Liver (tissue), 9 donors: Measurements from ENCODE around the gene MYO7A. TPM values are rescaled to one million over a fixed set of nuclear protein-coding genes. Genes with fewer than 3 reads are reported as not detected.

Experiments
- DNase-seq: peaks from one replicate; pipeline ENCODE4 v3.0.0-alpha.2; 2017; ENCODE audit warnings: low spot score
- H3K27ac ChIP-seq, 2 donors: one replicate each; pipeline ENCODE4 v1.7.0; 2013; ENCODE audit warnings: inconsistent platforms in 2 of 2, low read length in 2 of 2, control low read depth in 1 of 2, low read depth in 1 of 2, mild to moderate bottlenecking in 1 of 2
- H3K27me3 ChIP-seq, 4 donors: one replicate each; pipeline versions ENCODE4 v1.6.1 to v1.7.0; 2013; ENCODE audit warnings: low read length in 3 of 4, inconsistent platforms in 1 of 4, mild to moderate bottlenecking in 1 of 4, moderate library complexity in 1 of 4; ENCODE audit not compliant: control insufficient read depth in 4 of 4, insufficient read depth in 4 of 4
- H3K36me3 ChIP-seq, 4 donors: one replicate each; pipeline versions ENCODE4 v1.6.1 to v1.7.0; 2013; ENCODE audit warnings: low read length in 3 of 4, mild to moderate bottlenecking in 3 of 4, low read depth in 1 of 4, moderate library complexity in 1 of 4; ENCODE audit not compliant: control insufficient read depth in 4 of 4, insufficient read depth in 3 of 4
- H3K4me1 ChIP-seq, 4 donors: one replicate each; pipeline versions ENCODE4 v1.6.1 to v1.7.0; 2013; ENCODE audit warnings: low read length in 3 of 4, mild to moderate bottlenecking in 3 of 4, moderate library complexity in 1 of 4; ENCODE audit not compliant: control insufficient read depth in 4 of 4, insufficient read depth in 4 of 4
- H3K4me3 ChIP-seq, 3 donors: one replicate each; pipeline versions ENCODE4 v1.6.1 to v1.7.0; 2013; ENCODE audit warnings: low read length in 3 of 3, control low read depth in 1 of 3, low read depth in 1 of 3, mild to moderate bottlenecking in 1 of 3
- H3K9ac ChIP-seq, 2 donors: one replicate each; pipeline ENCODE4 v1.7.0; 2013; ENCODE audit warnings: low read length in 2 of 2, mild to moderate bottlenecking in 2 of 2, moderate library complexity in 2 of 2, control low read depth in 1 of 2, low read depth in 1 of 2
- H3K9me3 ChIP-seq, 4 donors: one replicate each; pipeline versions ENCODE4 v1.6.1 to v1.7.0; 2013; ENCODE audit warnings: low read length in 3 of 4; ENCODE audit not compliant: control insufficient read depth in 4 of 4
- EGR1 ChIP-seq, 2 donors: IDR thresholded peaks; 2 replicates each; pipeline ENCODE4 v1.6.1; 2016 to 2018; ENCODE audit warnings: antibody characterized with exemption in 2 of 2, low read depth in 2 of 2
- FOXA2 ChIP-seq: IDR thresholded peaks from 2 replicates; pipeline ENCODE4 v1.6.1; 2016; ENCODE audit warnings: antibody characterized with exemption
- GABPA ChIP-seq, 2 donors: IDR thresholded peaks in 1 of 2; conservative IDR thresholded peaks in 1 of 2; 2 replicates each; pipeline ENCODE4 v1.6.1; 2016; ENCODE audit warnings: antibody characterized with exemption in 2 of 2, mild to moderate bottlenecking in 1 of 2, moderate library complexity in 1 of 2
- HNF4A ChIP-seq, 2 donors: conservative IDR thresholded peaks; 2 replicates each; pipeline ENCODE4 v1.6.1; 2016; ENCODE audit warnings: antibody characterized with exemption in 2 of 2, mild to moderate bottlenecking in 2 of 2
- HNF4G ChIP-seq: IDR thresholded peaks from 2 replicates; pipeline ENCODE4 v1.6.1; 2016; ENCODE audit warnings: antibody characterized with exemption
- MAX ChIP-seq: IDR thresholded peaks from 2 replicates; pipeline ENCODE4 v1.6.1; 2016; ENCODE audit warnings: antibody characterized with exemption
- RAD21 ChIP-seq, 2 donors: IDR thresholded peaks; 2 replicates each; pipeline ENCODE4 v1.6.1; 2016; ENCODE audit warnings: antibody characterized with exemption in 2 of 2, mild to moderate bottlenecking in 2 of 2
- RXRA ChIP-seq, 2 donors: IDR thresholded peaks; 2 replicates each; pipeline ENCODE4 v1.6.1; 2017 to 2018; ENCODE audit warnings: antibody characterized with exemption in 2 of 2, mild to moderate bottlenecking in 1 of 2
- SP1 ChIP-seq: IDR thresholded peaks from 2 replicates; pipeline ENCODE4 v1.6.1; 2018; ENCODE audit warnings: antibody characterized with exemption, mild to moderate bottlenecking
- TAF1 ChIP-seq: conservative IDR thresholded peaks from 2 replicates; pipeline ENCODE4 v1.6.1; 2016; ENCODE audit warnings: antibody characterized with exemption, mild to moderate bottlenecking
- YY1 ChIP-seq: IDR thresholded peaks from 2 replicates; pipeline ENCODE4 v1.6.1; 2016; ENCODE audit warnings: antibody characterized with exemption, mild to moderate bottlenecking
- ZBTB33 ChIP-seq: IDR thresholded peaks from 2 replicates; pipeline ENCODE4 v1.6.1; 2016; ENCODE audit warnings: antibody characterized with exemption
- WGBS: extraction: QIAGEN DNeasy Blood & Tissue Kit; methylation state at CpG from one replicate; pipeline ENCODE4 v1.1.7; 2013; 5-methylcytosine and 5-hydroxymethylcytosine counted together
- polyA plus RNA-seq, 2 donors: library from polyadenylated mRNA; stranded (reverse) in 1 of 2; unstranded in 1 of 2; fragments of 200-250 nt in 1 of 2; fragments of >200 nt in 1 of 2; fragmentation: Nextera tagmentation in 1 of 2; extraction: Ambion mirVana in 1 of 2; gene quantifications; one replicate each; pipeline versions ENCODE4 v1.2.1 to v1.2.3, GENCODE V29; 2013 to 2015
- total RNA-seq, 2 donors: library from RNA; depleted of rRNA; stranded (reverse); fragments of >200 nt; gene quantifications; one replicate each; pipeline ENCODE4 v1.2.3, GENCODE V29; 2014
- TF ChIP-seq, protein P1 (sequence below): fragments of 150-350 bp; IDR thresholded peaks from 2 replicates; pipeline ENCODE4 v1.5.1; 2017; ENCODE audit warnings: improper control_type of control experiment, low read depth, low read length; ENCODE audit not compliant: missing input control
- TF ChIP-seq, protein P2 (sequence below): IDR thresholded peaks from 2 replicates; pipeline ENCODE4 v1.6.1; 2016; ENCODE audit warnings: antibody characterized with exemption
- donor health status: healthy.
- donor health status: healthy.
- donor health status: healthy.
- donor health status: healthy.
- donor health status: healthy.

Gene MYO7A
- total and polyA plus RNA-seq, 4 donors: 7.3 to 33.6 (median 11.3) TPM

DNA sequence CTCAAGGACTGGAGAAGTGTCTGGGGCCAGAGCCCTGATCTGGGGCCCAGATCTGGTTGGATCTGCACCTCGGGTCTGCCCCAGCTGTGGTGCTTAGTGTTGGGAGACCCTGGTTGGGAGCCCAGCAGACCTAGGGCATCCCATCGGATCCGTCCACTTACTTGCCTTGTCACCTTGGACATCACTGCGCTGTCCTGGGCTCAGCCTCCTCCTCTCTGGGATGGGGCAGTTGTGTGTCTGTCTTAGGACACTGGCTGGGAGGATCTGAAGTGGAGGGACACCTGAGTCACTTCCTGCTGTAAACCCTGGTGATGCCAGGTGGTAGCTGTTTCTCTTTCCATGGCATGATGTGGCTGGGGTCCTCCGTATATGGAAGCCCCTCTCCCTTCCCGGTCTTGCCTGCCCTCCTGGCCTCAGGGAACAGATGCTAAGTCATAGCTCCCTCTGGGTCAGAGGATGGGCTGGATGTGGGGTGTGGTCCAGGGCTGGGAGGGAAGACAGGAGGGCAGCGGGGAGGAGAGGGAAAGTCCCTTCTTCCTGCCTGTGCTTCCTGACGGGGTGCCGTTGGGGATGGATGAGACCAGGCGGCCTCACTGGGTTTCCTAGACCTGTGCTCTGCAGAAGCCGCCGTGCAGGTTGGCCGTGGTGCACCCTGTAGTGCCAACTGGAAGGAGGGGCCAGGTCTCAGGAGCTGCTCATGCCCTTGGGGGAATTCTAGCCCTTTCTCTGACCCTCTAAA, 37.5 kb upstream of the MYO7A start:
- Histone ChIP-seq H3K4me1 (peaks cover 28 to 82% (median 73%) of the 10 kb centered on the region in 4 donors), H3K27ac (no peak overlapping the region), H3K36me3 (peaks cover 0 to 4% (median 1%) of the 10 kb centered on the region in 4 donors), H3K4me3 (no peak overlapping the region), H3K27me3 (no peaks in the 10 kb centered on the region), H3K9ac (no peak overlapping the region), H3K9me3 (no peaks in the 10 kb centered on the region)
- WGBS: 63% methylated on average over 13 of the region's 13 CpGs
- no peak for DNase-seq
- TF ChIP-seq, protein P1, sequence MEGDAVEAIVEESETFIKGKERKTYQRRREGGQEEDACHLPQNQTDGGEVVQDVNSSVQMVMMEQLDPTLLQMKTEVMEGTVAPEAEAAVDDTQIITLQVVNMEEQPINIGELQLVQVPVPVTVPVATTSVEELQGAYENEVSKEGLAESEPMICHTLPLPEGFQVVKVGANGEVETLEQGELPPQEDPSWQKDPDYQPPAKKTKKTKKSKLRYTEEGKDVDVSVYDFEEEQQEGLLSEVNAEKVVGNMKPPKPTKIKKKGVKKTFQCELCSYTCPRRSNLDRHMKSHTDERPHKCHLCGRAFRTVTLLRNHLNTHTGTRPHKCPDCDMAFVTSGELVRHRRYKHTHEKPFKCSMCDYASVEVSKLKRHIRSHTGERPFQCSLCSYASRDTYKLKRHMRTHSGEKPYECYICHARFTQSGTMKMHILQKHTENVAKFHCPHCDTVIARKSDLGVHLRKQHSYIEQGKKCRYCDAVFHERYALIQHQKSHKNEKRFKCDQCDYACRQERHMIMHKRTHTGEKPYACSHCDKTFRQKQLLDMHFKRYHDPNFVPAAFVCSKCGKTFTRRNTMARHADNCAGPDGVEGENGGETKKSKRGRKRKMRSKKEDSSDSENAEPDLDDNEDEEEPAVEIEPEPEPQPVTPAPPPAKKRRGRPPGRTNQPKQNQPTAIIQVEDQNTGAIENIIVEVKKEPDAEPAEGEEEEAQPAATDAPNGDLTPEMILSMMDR: no peak
- no peak for TF ChIP-seq TAF1
- no peak for TF ChIP-seq HNF4A (conservative IDR thresholded peaks at IDR 0.05)
- TF ChIP-seq SP1: no peak
- no peak for TF ChIP-seq HNF4G
- TF ChIP-seq FOXA2: no peak
- TF ChIP-seq, protein P2, sequence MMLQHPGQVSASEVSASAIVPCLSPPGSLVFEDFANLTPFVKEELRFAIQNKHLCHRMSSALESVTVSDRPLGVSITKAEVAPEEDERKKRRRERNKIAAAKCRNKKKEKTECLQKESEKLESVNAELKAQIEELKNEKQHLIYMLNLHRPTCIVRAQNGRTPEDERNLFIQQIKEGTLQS: no peak
- TF ChIP-seq YY1: no peak
- TF ChIP-seq MAX: no peak
- TF ChIP-seq RXRA (IDR thresholded peaks at IDR 0.05): no peak
- TF ChIP-seq GABPA (IDR thresholded peaks at IDR 0.05 in 1 of 2, conservative IDR thresholded peaks at IDR 0.05 in 1 of 2): no peak
- no peak for TF ChIP-seq ZBTB33
- no peak for TF ChIP-seq EGR1 (IDR thresholded peaks at IDR 0.05; ENCODE audit: low read depth in 2 of 2)

GRCh38 chr11:77091146-77091940, 36.7 kb upstream of the MYO7A start:
- H3K9me3 ChIP-seq: no peaks in the 10 kb centered on the region
- H3K4me3 ChIP-seq: no peak overlapping the region
- peak; percentile 91 for DNase-seq
- H3K27ac ChIP-seq: peak overlapping the region in 1 of 2 donors; percentile 22
- WGBS: 34% methylated on average over 9 of the region's 9 CpGs
- TF ChIP-seq ZBTB33: no peak
- TF ChIP-seq, protein P1: peak; percentile 96
- TF ChIP-seq RAD21 (IDR thresholded peaks at IDR 0.05): peak; percentile 97 to 99
- H3K27me3 ChIP-seq: no peaks in the 10 kb centered on the region
- no peak overlapping the region for H3K9ac ChIP-seq
- H3K36me3 ChIP-seq: peaks cover 0 to 4% (median 1%) of the 10 kb centered on the region in 4 donors
- peaks cover 29 to 80% (median 72%) of the 10 kb centered on the region in 4 donors for H3K4me1 ChIP-seq
